Fibroblast of lung (primary cell): ENCODE data around the gene ARMC8.

ENCODE experiments used
- CTCF ChIP-seq, 2 donors: IDR thresholded peaks in 1 of 2; conservative IDR thresholded peaks in 1 of 2; 1 replicate in 1 of 2; 2 replicates in 1 of 2; pipeline ENCODE4 v1.5.1; 2011 to 2012; ENCODE audit warnings: low read length in 2 of 2, control low read depth in 1 of 2, inconsistent platforms in 1 of 2, low read depth in 1 of 2, mild to moderate bottlenecking in 1 of 2
- EZH2 ChIP-seq: IDR thresholded peaks from 2 replicates; pipeline ENCODE4 v1.5.1; 2012; ENCODE audit warnings: low read length, control low read depth, mild to moderate bottlenecking; ENCODE audit errors: missing control alignments

- TF ChIP-seq CTCF (conservative IDR thresholded peaks at IDR 0.05 in 1 of 2, IDR thresholded peaks at IDR 0.05 in 1 of 2; ENCODE audit: low read depth in 1 of 2, low read length in 2 of 2) (no peak), EZH2 (no peak)
Observed at GRCh38 chr3:138173769-138174420, 13.2 kb upstream of the ARMC8 start.
